GM23338 (cell line): ENCODE measurements around the gene ULK4. TPM values are rescaled to one million over a fixed set of nuclear protein-coding genes. Genes with fewer than 3 reads are reported as not detected.

Source experiments
- ATAC-seq: fragments of 200-7000 bp; cut with Tn5 transposase; 3 replicates; pipeline ENCODE4 v1.9.1; 2020
- DNase-seq: peaks from one replicate; pipeline ENCODE4 v3.0.0-alpha.2; 2015; ENCODE audit warnings: low spot score
- H2AFZ ChIP-seq: fragments of 200-600 bp; sonication (generic); 2 replicates; pipeline ENCODE4 v1.8.0; 2016; ENCODE audit warnings: antibody characterized with exemption, mild to moderate bottlenecking, moderate library complexity
- H3F3A ChIP-seq: fragments of 200-600 bp; sonication (generic); replicated peaks from 2 replicates; pipeline ENCODE4 v1.8.0; 2017; ENCODE audit warnings: antibody characterized with exemption, mixed run types, low read depth
- H3K27ac ChIP-seq: fragments of 200-600 bp; sonication (generic); 2 replicates; pipeline ENCODE4 v1.6.1; 2016; ENCODE audit warnings: low read depth
- H3K27me3 ChIP-seq: fragments of 200-600 bp; sonication (generic); 2 replicates; pipeline ENCODE4 v1.8.0; 2016; ENCODE audit warnings: mild to moderate bottlenecking, mixed run types, moderate library complexity; ENCODE audit not compliant: insufficient read depth
- H3K36me3 ChIP-seq: fragments of 200-600 bp; sonication (generic); 2 replicates; pipeline ENCODE4 v1.8.0; 2016; ENCODE audit warnings: mild to moderate bottlenecking; ENCODE audit not compliant: insufficient read depth
- H3K4me1 ChIP-seq: fragments of 200-600 bp; sonication (generic); 2 replicates; pipeline ENCODE4 v1.8.0; 2016; ENCODE audit warnings: mild to moderate bottlenecking, moderate library complexity; ENCODE audit not compliant: insufficient read depth
- H3K4me2 ChIP-seq: fragments of 200-600 bp; sonication (generic); 2 replicates; pipeline ENCODE4 v1.7.1; 2017; ENCODE audit warnings: mixed run types
- H3K4me3 ChIP-seq: fragments of 200-600 bp; sonication (generic); 2 replicates; pipeline ENCODE4 v1.6.1; 2016; ENCODE audit warnings: mixed run types
- H3K79me2 ChIP-seq: fragments of 200-600 bp; sonication (generic); replicated peaks from 2 replicates; pipeline ENCODE4 v1.8.0; 2017; ENCODE audit warnings: mild to moderate bottlenecking; ENCODE audit not compliant: insufficient read depth
- H3K9me2 ChIP-seq: fragments of 200-600 bp; sonication (generic); 2 replicates; pipeline ENCODE4 v1.8.0; 2017; ENCODE audit not compliant: insufficient read depth
- H4K20me1 ChIP-seq: fragments of 200-600 bp; sonication (generic); replicated peaks from 2 replicates; pipeline ENCODE4 v1.8.0; 2017; ENCODE audit warnings: mild to moderate bottlenecking; ENCODE audit not compliant: insufficient read depth
- H3K27ac Mint-ChIP-seq: 2 replicates; pipeline ENCODE4 v1.8.0; 2020; ENCODE audit warnings: inconsistent platforms, mild to moderate bottlenecking, moderate library complexity, mixed read lengths
- H3K27me3 Mint-ChIP-seq: 3 replicates; pipeline ENCODE4 v1.8.0; 2022; ENCODE audit warnings: low read depth, mild to moderate bottlenecking, moderate library complexity, mixed read lengths, inconsistent platforms; ENCODE audit not compliant: insufficient read depth, poor library complexity
- H3K36me3 Mint-ChIP-seq: 3 replicates; pipeline ENCODE4 v1.8.0; 2021; ENCODE audit warnings: low read depth, mild to moderate bottlenecking, inconsistent platforms, moderate library complexity, mixed read lengths
- H3K4me1 Mint-ChIP-seq: 3 replicates; pipeline ENCODE4 v1.8.0; 2020; ENCODE audit warnings: mild to moderate bottlenecking, inconsistent platforms, mixed read lengths
- H3K4me3 Mint-ChIP-seq: 3 replicates; pipeline ENCODE4 v1.8.0; 2021; ENCODE audit warnings: moderate library complexity, mild to moderate bottlenecking, inconsistent platforms, mixed read lengths
- H3K9me3 Mint-ChIP-seq: 3 replicates; pipeline ENCODE4 v1.8.0; 2020; ENCODE audit warnings: moderate library complexity, mild to moderate bottlenecking, inconsistent platforms, mixed read lengths
- CREB1 ChIP-seq: fragments of 250-450 bp; sonication (Bioruptor Pico); IDR thresholded peaks from 2 replicates; pipeline ENCODE4 v1.5.0; 2020; ENCODE audit warnings: low read depth, mild to moderate bottlenecking, moderate library complexity
- EZH2 ChIP-seq: fragments of 200-600 bp; sonication (generic); IDR thresholded peaks from one replicate; pipeline ENCODE4 v1.8.0; 2017; ENCODE audit warnings: antibody characterized with exemption, mild to moderate bottlenecking, low read depth; ENCODE audit not compliant: unreplicated experiment
- EZH2phosphoT487 ChIP-seq: fragments of 200-600 bp; sonication (generic); IDR thresholded peaks from one replicate; pipeline ENCODE4 v1.8.1; 2018; ENCODE audit warnings: antibody characterized with exemption; ENCODE audit not compliant: unreplicated experiment
- JUNB ChIP-seq: IDR thresholded peaks from one replicate; pipeline ENCODE4 v1.6.1; 2016; ENCODE audit warnings: antibody characterized with exemption; ENCODE audit not compliant: unreplicated experiment
- NANOG ChIP-seq: IDR thresholded peaks from 2 replicates; pipeline ENCODE4 v1.6.1; 2016; ENCODE audit warnings: antibody characterized with exemption, borderline replicate concordance
- POLR2AphosphoS5 ChIP-seq: IDR thresholded peaks from 2 replicates; pipeline ENCODE4 v1.6.1; 2016; ENCODE audit warnings: antibody characterized with exemption, low read depth
- STAT1 ChIP-seq: IDR thresholded peaks from one replicate; pipeline ENCODE4 v1.6.1; 2016; ENCODE audit warnings: antibody characterized with exemption; ENCODE audit not compliant: unreplicated experiment
- ZNF114 ChIP-seq: fragments of 250-450 bp; sonication (Bioruptor Pico); IDR thresholded peaks from 2 replicates; pipeline ENCODE4 v1.5.0; 2020; ENCODE audit warnings: mild to moderate bottlenecking, moderate library complexity
- ZNF331 ChIP-seq: fragments of 250-450 bp; sonication (Bioruptor Pico); IDR thresholded peaks from 2 replicates; pipeline ENCODE4 v1.5.0; 2020; ENCODE audit warnings: low read depth, mild to moderate bottlenecking, moderate library complexity
- ZNF462 ChIP-seq: fragments of 250-450 bp; sonication (Bioruptor Pico); IDR thresholded peaks from 2 replicates; pipeline ENCODE4 v1.5.0; 2020; ENCODE audit warnings: mild to moderate bottlenecking, moderate library complexity
- polyA plus RNA-seq: library from polyadenylated mRNA; unstranded; fragments of >200 nt; fragmentation: Nextera tagmentation; extraction: Ambion mirVana; gene quantifications from 2 replicates; pipeline ENCODE4 v1.2.1, GENCODE V29; 2016
- total RNA-seq: library from RNA; depleted of rRNA; stranded (reverse); fragments of >200 nt; shearing (Covaris generic); gene quantifications from 2 replicates; pipeline ENCODE4 v1.2.3, GENCODE V29; 2014
- TF ChIP-seq, protein P1 (sequence below), 2 experiments: fragments of 200-600 bp in 1 of 2; sonication (generic) in 1 of 2; conservative IDR thresholded peaks; 2 replicates each; pipeline versions ENCODE4 v1.5.1 to v1.6.1; 2016 to 2017; ENCODE audit warnings: antibody characterized with exemption in 2 of 2, low read depth in 2 of 2, mild to moderate bottlenecking in 2 of 2, moderate library complexity in 1 of 2
- TF ChIP-seq, protein P2 (sequence below): IDR thresholded peaks from one replicate; pipeline ENCODE4 v1.6.1; 2018; ENCODE audit warnings: antibody characterized with exemption; ENCODE audit not compliant: unreplicated experiment
- TF ChIP-seq, protein P3 (sequence below): IDR thresholded peaks from 2 replicates; pipeline ENCODE4 v1.6.1; 2016; ENCODE audit warnings: antibody characterized with exemption

Gene ULK4
- total and polyA plus RNA-seq, 2 experiments from 2014 or later = 20.8 to 41.4 TPM

GRCh38 chr3:41920406-41920965 is 41.4 kb downstream of the ULK4 start:
- ATAC-seq (no peak), DNase-seq (no peak)
- H3K27me3 ChIP-seq = no peaks in the 10 kb centered on the region
- no peaks in the 10 kb centered on the region for H3F3A ChIP-seq
- H3K36me3 Mint-ChIP-seq = no peaks in the 10 kb centered on the region
- no peak overlapping the region for H3K4me3 ChIP-seq
- H3K4me2 ChIP-seq = no peak overlapping the region
- no peaks in the 10 kb centered on the region; the same call in none of the 2 replicates for H4K20me1 ChIP-seq
- H3K79me2 ChIP-seq = no peaks in the 10 kb centered on the region
- H3K9me3 Mint-ChIP-seq = no peaks in the 10 kb centered on the region
- H3K27ac Mint-ChIP-seq = no peak overlapping the region
- no peaks in the 10 kb centered on the region for H3K36me3 ChIP-seq
- H3K4me1 ChIP-seq = no peaks in the 10 kb centered on the region
- no peaks in the 10 kb centered on the region for H3K4me1 Mint-ChIP-seq
- TF ChIP-seq STAT1 (no peak), ZNF114 (CRISPR knock-in tag) (no peak), EZH2phosphoT487 (no peak), JUNB (no peak), NANOG (no peak), EZH2 (no peak), ZNF462 (CRISPR knock-in tag) (no peak), POLR2AphosphoS5 (no peak), ZNF331 (CRISPR knock-in tag) (no peak), CREB1 (no peak)
- TF ChIP-seq, protein P1, sequence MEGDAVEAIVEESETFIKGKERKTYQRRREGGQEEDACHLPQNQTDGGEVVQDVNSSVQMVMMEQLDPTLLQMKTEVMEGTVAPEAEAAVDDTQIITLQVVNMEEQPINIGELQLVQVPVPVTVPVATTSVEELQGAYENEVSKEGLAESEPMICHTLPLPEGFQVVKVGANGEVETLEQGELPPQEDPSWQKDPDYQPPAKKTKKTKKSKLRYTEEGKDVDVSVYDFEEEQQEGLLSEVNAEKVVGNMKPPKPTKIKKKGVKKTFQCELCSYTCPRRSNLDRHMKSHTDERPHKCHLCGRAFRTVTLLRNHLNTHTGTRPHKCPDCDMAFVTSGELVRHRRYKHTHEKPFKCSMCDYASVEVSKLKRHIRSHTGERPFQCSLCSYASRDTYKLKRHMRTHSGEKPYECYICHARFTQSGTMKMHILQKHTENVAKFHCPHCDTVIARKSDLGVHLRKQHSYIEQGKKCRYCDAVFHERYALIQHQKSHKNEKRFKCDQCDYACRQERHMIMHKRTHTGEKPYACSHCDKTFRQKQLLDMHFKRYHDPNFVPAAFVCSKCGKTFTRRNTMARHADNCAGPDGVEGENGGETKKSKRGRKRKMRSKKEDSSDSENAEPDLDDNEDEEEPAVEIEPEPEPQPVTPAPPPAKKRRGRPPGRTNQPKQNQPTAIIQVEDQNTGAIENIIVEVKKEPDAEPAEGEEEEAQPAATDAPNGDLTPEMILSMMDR (conservative IDR thresholded peaks at IDR 0.05; ENCODE audit: low read depth in 2 of 2) = no peak
- TF ChIP-seq, protein P2, sequence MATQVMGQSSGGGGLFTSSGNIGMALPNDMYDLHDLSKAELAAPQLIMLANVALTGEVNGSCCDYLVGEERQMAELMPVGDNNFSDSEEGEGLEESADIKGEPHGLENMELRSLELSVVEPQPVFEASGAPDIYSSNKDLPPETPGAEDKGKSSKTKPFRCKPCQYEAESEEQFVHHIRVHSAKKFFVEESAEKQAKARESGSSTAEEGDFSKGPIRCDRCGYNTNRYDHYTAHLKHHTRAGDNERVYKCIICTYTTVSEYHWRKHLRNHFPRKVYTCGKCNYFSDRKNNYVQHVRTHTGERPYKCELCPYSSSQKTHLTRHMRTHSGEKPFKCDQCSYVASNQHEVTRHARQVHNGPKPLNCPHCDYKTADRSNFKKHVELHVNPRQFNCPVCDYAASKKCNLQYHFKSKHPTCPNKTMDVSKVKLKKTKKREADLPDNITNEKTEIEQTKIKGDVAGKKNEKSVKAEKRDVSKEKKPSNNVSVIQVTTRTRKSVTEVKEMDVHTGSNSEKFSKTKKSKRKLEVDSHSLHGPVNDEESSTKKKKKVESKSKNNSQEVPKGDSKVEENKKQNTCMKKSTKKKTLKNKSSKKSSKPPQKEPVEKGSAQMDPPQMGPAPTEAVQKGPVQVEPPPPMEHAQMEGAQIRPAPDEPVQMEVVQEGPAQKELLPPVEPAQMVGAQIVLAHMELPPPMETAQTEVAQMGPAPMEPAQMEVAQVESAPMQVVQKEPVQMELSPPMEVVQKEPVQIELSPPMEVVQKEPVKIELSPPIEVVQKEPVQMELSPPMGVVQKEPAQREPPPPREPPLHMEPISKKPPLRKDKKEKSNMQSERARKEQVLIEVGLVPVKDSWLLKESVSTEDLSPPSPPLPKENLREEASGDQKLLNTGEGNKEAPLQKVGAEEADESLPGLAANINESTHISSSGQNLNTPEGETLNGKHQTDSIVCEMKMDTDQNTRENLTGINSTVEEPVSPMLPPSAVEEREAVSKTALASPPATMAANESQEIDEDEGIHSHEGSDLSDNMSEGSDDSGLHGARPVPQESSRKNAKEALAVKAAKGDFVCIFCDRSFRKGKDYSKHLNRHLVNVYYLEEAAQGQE = no peak
- TF ChIP-seq, protein P3, sequence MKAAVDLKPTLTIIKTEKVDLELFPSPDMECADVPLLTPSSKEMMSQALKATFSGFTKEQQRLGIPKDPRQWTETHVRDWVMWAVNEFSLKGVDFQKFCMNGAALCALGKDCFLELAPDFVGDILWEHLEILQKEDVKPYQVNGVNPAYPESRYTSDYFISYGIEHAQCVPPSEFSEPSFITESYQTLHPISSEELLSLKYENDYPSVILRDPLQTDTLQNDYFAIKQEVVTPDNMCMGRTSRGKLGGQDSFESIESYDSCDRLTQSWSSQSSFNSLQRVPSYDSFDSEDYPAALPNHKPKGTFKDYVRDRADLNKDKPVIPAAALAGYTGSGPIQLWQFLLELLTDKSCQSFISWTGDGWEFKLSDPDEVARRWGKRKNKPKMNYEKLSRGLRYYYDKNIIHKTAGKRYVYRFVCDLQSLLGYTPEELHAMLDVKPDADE = no peak
- H3K27me3 Mint-ChIP-seq = peaks cover 1% of the 10 kb centered on the region
- no peak overlapping the region for H2AFZ ChIP-seq
- no peak overlapping the region for H3K27ac ChIP-seq
- no peaks in the 10 kb centered on the region for H3K9me2 ChIP-seq
- no peak overlapping the region for H3K4me3 Mint-ChIP-seq
